BLaER1 (cell line): ENCODE data around the gene CACNA1D.

Source experiments
- H3K27ac ChIP-seq: shearing (Covaris generic); formaldehyde crosslinking; 2 replicates; pipeline ENCODE4 v1.8.1; 2022
- H3K27me3 ChIP-seq: shearing (Covaris generic); formaldehyde crosslinking; 2 replicates; pipeline ENCODE4 v1.8.1; 2022
- H3K36me3 ChIP-seq: shearing (Covaris generic); formaldehyde crosslinking; 2 replicates; pipeline ENCODE4 v1.8.1; 2022
- H3K4me1 ChIP-seq: shearing (Covaris generic); formaldehyde crosslinking; 2 replicates; pipeline ENCODE4 v1.8.1; 2022
- H3K4me2 ChIP-seq: shearing (Covaris generic); formaldehyde crosslinking; 2 replicates; pipeline ENCODE4 v1.8.1; 2022
- H3K4me3 ChIP-seq: shearing (Covaris generic); formaldehyde crosslinking; 2 replicates; pipeline ENCODE4 v1.8.1; 2022
- H3K9ac ChIP-seq: shearing (Covaris generic); formaldehyde crosslinking; 2 replicates; pipeline ENCODE4 v1.8.1; 2022
- H3K9me3 ChIP-seq: shearing (Covaris generic); formaldehyde crosslinking; 2 replicates; pipeline ENCODE4 v1.8.1; 2022
- H4K20me1 ChIP-seq: shearing (Covaris generic); formaldehyde crosslinking; 2 replicates; pipeline ENCODE4 v1.8.1; 2022
- Cebpa-rat ChIP-seq: shearing (Covaris generic); IDR thresholded peaks from 2 replicates; pipeline ENCODE4 v1.8.1; 2022

The CACNA1D gene

GRCh38 chr3:53750253-53751210, 256.1 kb downstream of the CACNA1D start:
- Histone ChIP-seq H4K20me1 (no peaks in the 10 kb centered on the region), H3K4me2 (peak overlapping the region; percentile 68), H3K27ac (no peak overlapping the region), H3K4me3 (no peak overlapping the region), H3K9me3 (peaks cover 4% of the 10 kb centered on the region; the same call in 1 of the 2 replicates), H3K27me3 (no peaks in the 10 kb centered on the region), H3K9ac (no peak overlapping the region), H3K4me1 (peaks cover 11% of the 10 kb centered on the region), H3K36me3 (no peaks in the 10 kb centered on the region)
- TF ChIP-seq Cebpa-rat: no peak

DNA sequence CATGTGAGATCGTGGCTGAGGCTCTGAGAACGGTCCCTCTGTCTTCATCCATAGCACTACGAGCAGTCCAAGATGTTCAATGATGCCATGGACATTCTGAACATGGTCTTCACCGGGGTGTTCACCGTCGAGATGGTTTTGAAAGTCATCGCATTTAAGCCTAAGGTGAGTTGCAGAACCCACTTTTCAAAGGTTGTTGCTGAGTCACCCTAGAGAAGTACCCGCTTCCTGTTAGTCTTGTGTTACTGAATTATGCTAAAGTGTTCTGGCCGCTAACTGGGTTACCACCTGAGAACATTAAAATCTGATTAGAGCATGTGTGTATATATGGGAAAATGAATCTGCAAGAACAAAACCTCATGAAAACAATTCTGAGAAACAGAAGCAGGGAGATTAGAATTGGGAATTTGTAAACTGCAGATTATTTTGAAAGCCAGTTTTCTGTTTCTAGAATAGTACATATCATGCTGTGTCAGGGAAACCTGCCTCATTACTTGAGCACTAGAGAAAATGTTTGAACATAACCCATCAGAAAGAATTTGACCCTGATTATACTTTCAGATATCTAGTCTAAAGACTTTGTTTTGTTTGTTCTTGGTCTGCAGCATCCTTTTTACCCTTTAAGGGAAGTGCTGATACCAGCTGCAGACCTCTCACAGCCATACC, 259.2 kb downstream of the CACNA1D start:
- Histone ChIP-seq H3K4me1 (peaks cover 11% of the 10 kb centered on the region), H3K27ac (no peak overlapping the region), H3K4me2 (no peak overlapping the region), H3K27me3 (no peaks in the 10 kb centered on the region), H4K20me1 (no peaks in the 10 kb centered on the region), H3K9ac (no peak overlapping the region), H3K36me3 (no peaks in the 10 kb centered on the region), H3K9me3 (no peaks in the 10 kb centered on the region), H3K4me3 (no peak overlapping the region)
- TF ChIP-seq Cebpa-rat: no peak

DNA sequence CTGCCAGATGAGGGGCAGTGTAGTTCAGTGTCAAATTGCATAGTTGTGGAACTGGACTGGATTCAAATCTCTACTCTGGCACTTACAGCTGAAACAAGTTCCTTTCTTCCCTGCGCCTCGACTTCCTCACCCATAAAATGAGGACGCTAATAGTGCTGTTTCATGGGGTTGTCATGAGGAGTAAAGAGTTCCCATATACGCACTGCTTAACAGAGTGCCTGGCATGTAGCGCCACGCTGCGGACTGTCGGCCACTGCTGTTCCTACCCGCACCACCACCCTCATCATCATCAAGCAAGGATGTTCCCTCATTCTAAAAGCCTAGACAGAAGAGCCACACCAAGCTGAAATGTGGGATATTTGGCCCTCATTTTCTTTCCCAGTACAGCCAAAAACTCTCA, 259.9 kb downstream of the CACNA1D start:
- Histone ChIP-seq H3K27ac (no peak overlapping the region), H3K9me3 (no peaks in the 10 kb centered on the region), H3K4me2 (no peak overlapping the region), H3K27me3 (no peaks in the 10 kb centered on the region), H3K36me3 (no peaks in the 10 kb centered on the region), H3K4me3 (no peak overlapping the region), H3K4me1 (peaks cover 11% of the 10 kb centered on the region), H4K20me1 (no peaks in the 10 kb centered on the region), H3K9ac (no peak overlapping the region)
- TF ChIP-seq Cebpa-rat: no peak

- no peaks in the 10 kb centered on the region for H3K36me3 ChIP-seq
- no peaks in the 10 kb centered on the region for H3K9me3 ChIP-seq
- H3K27ac ChIP-seq: no peak overlapping the region
- H3K4me3 ChIP-seq: no peak overlapping the region
- no peaks in the 10 kb centered on the region for H3K27me3 ChIP-seq
- H3K4me2 ChIP-seq: no peak overlapping the region
- H4K20me1 ChIP-seq: no peaks in the 10 kb centered on the region
- H3K4me1 ChIP-seq: no peaks in the 10 kb centered on the region
- TF ChIP-seq Cebpa-rat: no peak
- H3K9ac ChIP-seq: no peak overlapping the region
These were observed 264.4 kb downstream of the CACNA1D start for GRCh38 chr3:53758846-53759245.

- H3K4me2 ChIP-seq: no peak overlapping the region
- H4K20me1 ChIP-seq: no peaks in the 10 kb centered on the region
- no peak overlapping the region for H3K4me3 ChIP-seq
- no peak for TF ChIP-seq Cebpa-rat
- H3K9me3 ChIP-seq: no peaks in the 10 kb centered on the region
- no peaks in the 10 kb centered on the region for H3K36me3 ChIP-seq
- H3K4me1 ChIP-seq: no peaks in the 10 kb centered on the region
- no peak overlapping the region for H3K9ac ChIP-seq
- no peaks in the 10 kb centered on the region for H3K27me3 ChIP-seq
- H3K27ac ChIP-seq: no peak overlapping the region
These were observed 268.9 kb downstream of the CACNA1D start for GRCh38 chr3:53763353-53763752.

DNA sequence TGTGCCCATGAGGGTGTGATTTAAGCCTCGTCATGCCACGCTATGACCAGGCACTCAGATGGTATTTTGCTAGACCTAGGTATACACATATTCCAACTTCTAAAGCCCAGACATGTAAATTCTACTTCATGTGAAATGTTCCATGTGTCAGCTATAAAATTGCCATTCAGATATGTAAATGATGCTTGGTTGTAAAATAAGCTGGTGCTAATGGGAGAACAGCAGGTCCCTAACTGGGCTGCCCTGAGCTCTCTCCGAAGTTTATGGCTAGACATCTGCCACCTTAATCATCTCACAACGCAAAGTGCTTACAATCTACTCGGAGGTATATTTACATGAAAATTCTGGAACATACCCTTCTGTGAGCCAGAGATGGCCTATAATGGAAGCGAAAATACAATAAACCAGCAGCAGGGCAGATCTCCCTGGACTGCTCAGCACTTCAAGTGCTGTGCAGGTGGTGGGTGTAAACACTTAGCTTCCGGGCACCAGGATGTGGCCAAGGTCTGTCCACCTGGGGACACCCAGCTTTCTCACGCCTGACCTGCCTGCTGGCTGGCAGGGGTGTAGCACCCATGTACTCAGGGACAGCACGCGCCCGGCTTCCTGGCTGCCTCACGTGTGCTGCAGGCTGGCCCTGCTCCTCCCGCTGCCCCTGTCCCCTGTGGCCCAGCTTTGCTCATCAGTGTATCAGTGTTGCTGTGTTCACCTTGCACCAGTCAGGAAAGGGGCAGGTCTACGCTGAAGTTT, 269.8 kb downstream of the CACNA1D start:
- no peak for TF ChIP-seq Cebpa-rat
- Histone ChIP-seq H3K27me3 (no peaks in the 10 kb centered on the region), H3K4me3 (no peak overlapping the region), H4K20me1 (no peaks in the 10 kb centered on the region), H3K9me3 (no peaks in the 10 kb centered on the region), H3K4me2 (no peak overlapping the region), H3K9ac (no peak overlapping the region), H3K27ac (no peak overlapping the region), H3K4me1 (no peaks in the 10 kb centered on the region), H3K36me3 (no peaks in the 10 kb centered on the region)

- Histone ChIP-seq H4K20me1 (no peaks in the 10 kb centered on the region), H3K9ac (no peak overlapping the region), H3K4me1 (peaks cover 4% of the 10 kb centered on the region; the same call in 1 of the 2 replicates), H3K4me2 (no peak overlapping the region), H3K27ac (no peak overlapping the region), H3K9me3 (no peaks in the 10 kb centered on the region), H3K27me3 (no peaks in the 10 kb centered on the region), H3K4me3 (no peak overlapping the region), H3K36me3 (no peaks in the 10 kb centered on the region)
- TF ChIP-seq Cebpa-rat: no peak
These were observed 271.3 kb downstream of the CACNA1D start for GRCh38 chr3:53765753-53766152.

DNA sequence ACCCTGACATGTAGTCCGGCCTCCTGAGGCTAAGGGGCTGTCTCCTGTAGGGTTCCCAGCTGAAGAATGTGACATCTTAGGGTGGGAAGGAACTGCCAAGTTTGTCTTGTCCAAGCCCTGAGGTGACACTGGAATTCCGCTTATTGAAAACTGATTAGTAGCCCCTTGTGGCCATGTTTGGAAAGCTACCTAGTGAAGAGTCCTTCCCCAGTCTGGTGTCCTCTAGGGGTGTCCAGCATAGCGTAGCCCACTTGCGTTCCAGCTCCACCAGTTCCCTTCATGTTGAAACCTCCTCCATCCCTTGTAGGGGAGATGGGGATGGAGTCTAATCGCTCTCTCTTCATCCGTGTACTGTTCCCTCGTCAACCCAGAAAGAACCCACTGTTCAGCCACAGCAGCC, 272.3 kb downstream of the CACNA1D start:
- Histone ChIP-seq H3K9ac (no peak overlapping the region), H3K4me3 (no peak overlapping the region), H3K4me1 (peaks cover 4% of the 10 kb centered on the region; the same call in 1 of the 2 replicates)

DNA sequence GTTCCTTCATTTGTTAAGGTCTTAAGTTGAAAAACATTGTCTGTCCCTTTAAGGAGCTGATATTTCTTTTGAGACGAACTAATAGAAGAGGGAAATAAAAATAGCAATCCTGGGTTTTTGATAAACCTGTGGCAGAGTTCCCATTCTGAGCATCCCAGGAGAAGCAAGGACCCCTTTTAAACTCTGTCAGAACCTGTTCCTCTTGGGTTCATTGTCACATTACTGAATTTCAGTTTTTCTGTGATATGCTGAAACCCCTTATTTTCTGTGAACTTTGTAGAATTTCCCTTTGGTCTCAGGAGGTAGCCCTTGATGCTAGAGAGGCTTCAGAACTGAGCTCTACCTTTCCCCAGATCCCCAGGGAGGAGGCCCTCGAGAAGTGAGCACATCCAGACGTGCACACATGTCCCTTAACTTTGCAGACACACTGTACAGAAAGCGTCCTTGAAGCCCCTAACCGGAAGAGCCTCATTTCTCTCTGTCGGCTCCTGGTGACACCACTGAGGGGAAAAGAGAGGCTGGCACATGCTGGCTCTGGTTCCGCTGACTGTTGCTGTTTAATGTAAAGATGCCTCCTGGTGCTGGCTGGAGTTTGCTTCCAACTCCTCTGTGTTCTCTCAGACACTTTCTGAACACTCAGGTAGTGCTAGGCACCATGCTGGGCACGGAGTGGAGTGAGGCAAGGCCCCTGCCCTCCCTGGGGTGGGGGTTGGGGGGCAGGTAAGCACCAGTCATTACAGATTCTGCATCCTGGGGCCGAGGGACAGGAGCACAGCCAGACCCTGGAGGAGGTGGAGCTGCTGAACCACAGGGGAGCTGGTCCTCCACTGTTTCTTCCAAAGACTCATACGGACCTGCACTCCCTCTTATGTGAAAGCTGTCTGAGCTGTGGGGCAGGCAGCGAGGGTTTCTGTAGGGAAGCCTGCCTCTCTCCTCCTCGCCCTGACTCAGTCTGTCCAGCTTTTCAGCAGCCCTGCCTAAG, 274.4 kb downstream of the CACNA1D start:
- Histone ChIP-seq H3K4me1 (peaks cover 4% of the 10 kb centered on the region; the same call in 1 of the 2 replicates), H3K4me2 (no peak overlapping the region), H3K9ac (no peak overlapping the region), H3K27me3 (no peaks in the 10 kb centered on the region), H4K20me1 (no peaks in the 10 kb centered on the region), H3K4me3 (no peak overlapping the region), H3K36me3 (no peaks in the 10 kb centered on the region), H3K27ac (no peak overlapping the region), H3K9me3 (no peaks in the 10 kb centered on the region)
- TF ChIP-seq Cebpa-rat: no peak

More for the DNA sequence above, 272.3 kb downstream of the CACNA1D start:
- no peak for TF ChIP-seq Cebpa-rat
- no peaks in the 10 kb centered on the region for H3K9me3 ChIP-seq
- H3K27ac ChIP-seq: no peak overlapping the region
- H3K36me3 ChIP-seq: no peaks in the 10 kb centered on the region
- H3K4me2 ChIP-seq: no peak overlapping the region
- H3K27me3 ChIP-seq: no peaks in the 10 kb centered on the region
- H4K20me1 ChIP-seq: no peaks in the 10 kb centered on the region
